ENCODE results near the gene SMARCA2.
"Not testable (repeated sequence)": the region's sequence is repeated elsewhere in the genome, so short reads cannot be mapped to it uniquely, and the experiment has no call there.

The SMARCA2 gene

GRCh38 chr9:2106666-2107065 lies 91.5 kb downstream of the SMARCA2 start:
- no peak for DNase-seq

GRCh38 chr9:2107906-2108451 lies 92.8 kb downstream of the SMARCA2 start:
- no peak for DNase-seq

- no peak for DNase-seq
Measured at GRCh38 chr9:2109069-2109650, 94.0 kb downstream of the SMARCA2 start.

GRCh38 chr9:2110036-2110435 lies 94.9 kb downstream of the SMARCA2 start:
- DNase-seq = no peak

GRCh38 chr9:2116073-2116472 lies 100.9 kb downstream of the SMARCA2 start:
- DNase-seq = no peak

GRCh38 chr9:2117527-2117926 lies 102.4 kb downstream of the SMARCA2 start:
- DNase-seq = no peak

GRCh38 chr9:2119566-2119965 lies 104.4 kb downstream of the SMARCA2 start:
- no peak for DNase-seq

- DNase-seq = no peak
Measured at GRCh38 chr9:2120926-2121689, 106.0 kb downstream of the SMARCA2 start.

- no peak for DNase-seq
Measured at GRCh38 chr9:2122299-2122698, 107.2 kb downstream of the SMARCA2 start.

- no peak for DNase-seq
Measured at GRCh38 chr9:2125906-2126305, 110.8 kb downstream of the SMARCA2 start.

GRCh38 chr9:2126331-2126803 lies 111.2 kb downstream of the SMARCA2 start:
- DNase-seq = no peak

- DNase-seq = no peak
Measured at GRCh38 chr9:2127486-2127885, 112.3 kb downstream of the SMARCA2 start.

- no peak for DNase-seq
Measured at GRCh38 chr9:2128141-2128540, 113.0 kb downstream of the SMARCA2 start.

GRCh38 chr9:2128618-2129017 lies 113.5 kb downstream of the SMARCA2 start:
- no peak for DNase-seq

GRCh38 chr9:2130941-2131340 lies 115.8 kb downstream of the SMARCA2 start:
- no peak for DNase-seq

GRCh38 chr9:2132484-2133082 lies 117.4 kb downstream of the SMARCA2 start:
- DNase-seq = no peak

- DNase-seq = no peak
Measured at GRCh38 chr9:2134391-2134790, 119.2 kb downstream of the SMARCA2 start.

- DNase-seq = no peak
Measured at GRCh38 chr9:2138646-2139045, 123.5 kb downstream of the SMARCA2 start.

GRCh38 chr9:2140600-2141223 lies 125.6 kb downstream of the SMARCA2 start:
- no peak for DNase-seq

- no peak for DNase-seq
Measured at GRCh38 chr9:2142212-2142611, 127.1 kb downstream of the SMARCA2 start.

- DNase-seq = no peak
Measured at GRCh38 chr9:2144619-2145018, 129.5 kb downstream of the SMARCA2 start.

- no peak for DNase-seq
Measured at GRCh38 chr9:2145746-2146145, 130.6 kb downstream of the SMARCA2 start.

GRCh38 chr9:2146700-2147099 lies 131.6 kb downstream of the SMARCA2 start:
- DNase-seq = not testable (repeated sequence)
